ENCODE measurements around the gene TAF1C. TPM values are rescaled to one million over a fixed set of nuclear protein-coding genes. Genes with fewer than 3 reads are reported as not detected.

Gene TAF1C
- total RNA-seq, 1 donor from 2014 or later = 20.9 TPM

- intact Hi-C loops (cut with DNase I) = no loop called here
- DNase-seq (ENCODE audit: low spot score) = no peak
Measured at GRCh38 chr16:84191466-84191865, 4.6 kb upstream of the TAF1C start.

GRCh38 chr16:84190731-84191388 is 4.0 kb upstream of the TAF1C start, which contains the start of gene ADAD2:
Gene ADAD2, plus strand, starts transcription at chr16:84191157. Its CDS starts 74 bp downstream, at chr16:84191231.
- intact Hi-C loops (cut with DNase I) = no loop called here
- DNase-seq (ENCODE audit: low spot score) = no peak

DNA sequence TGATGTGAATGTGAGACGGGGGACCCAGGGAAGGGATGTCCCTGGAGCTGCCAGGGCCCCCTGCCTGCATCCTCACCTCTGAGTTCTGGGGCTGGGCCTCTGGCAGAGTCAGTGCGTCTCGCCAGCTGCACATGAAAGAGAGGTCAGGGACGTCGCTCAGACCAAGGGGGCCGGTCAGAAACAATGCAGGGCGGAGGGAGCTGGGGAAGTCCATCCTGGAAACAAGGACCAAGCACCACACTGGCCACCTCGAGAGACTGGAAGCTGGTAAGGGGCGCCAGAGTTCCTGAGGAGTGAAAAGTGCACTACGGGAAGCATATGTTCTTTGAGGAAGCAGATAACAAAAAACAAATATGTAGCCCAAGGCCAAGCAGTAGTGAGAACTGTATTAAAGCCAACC is 2.1 kb downstream of the TAF1C start:
- no peak for DNase-seq (ENCODE audit: low spot score)
- intact Hi-C loops (cut with DNase I) = loop anchor here (5.0 to 10.0 kb wide), 4 partner anchors 37 to 300 kb away; partner anchors contain the start of genes DNAAF1, HSDL1 and NECAB2

DNA sequence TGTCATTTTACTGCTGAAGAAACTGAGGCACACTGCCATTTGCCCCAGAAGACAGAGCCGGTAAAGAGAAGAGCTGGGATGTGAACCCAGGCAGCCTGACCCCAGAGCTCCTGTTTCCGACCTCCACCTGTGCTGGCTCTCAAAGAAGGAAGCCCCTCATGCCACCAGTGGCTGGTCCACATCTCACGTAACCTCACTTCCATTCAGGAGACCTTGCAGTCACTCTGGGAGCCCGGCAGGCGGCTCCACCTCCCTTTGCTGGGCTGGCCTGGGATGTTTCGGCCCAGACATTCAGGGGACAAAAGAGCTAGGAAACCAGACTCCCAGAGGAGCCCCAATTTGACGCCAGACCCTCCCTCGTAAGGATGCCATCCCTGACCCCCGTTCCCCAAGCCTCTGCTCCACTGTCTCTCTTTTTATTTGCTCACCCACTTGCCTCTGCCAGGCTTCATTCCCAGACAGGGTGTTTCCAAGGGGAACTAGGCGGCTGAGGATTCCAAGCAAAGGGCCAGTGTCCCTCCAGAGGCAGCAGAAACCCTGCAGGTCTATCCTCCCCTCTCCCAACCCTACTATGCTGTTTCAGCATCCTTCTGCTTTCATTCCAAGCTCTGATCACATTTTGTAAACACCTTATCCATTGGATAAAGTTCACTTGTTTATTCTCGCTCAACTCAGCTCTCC is 2.8 kb downstream of the TAF1C start:
- intact Hi-C loops (cut with DNase I) = loop anchor here (5.0 to 10.0 kb wide), 3 partner anchors 37 to 301 kb away; partner anchors contain the start of genes DNAAF1 and HSDL1
- no peak for DNase-seq (ENCODE audit: low spot score)

DNA sequence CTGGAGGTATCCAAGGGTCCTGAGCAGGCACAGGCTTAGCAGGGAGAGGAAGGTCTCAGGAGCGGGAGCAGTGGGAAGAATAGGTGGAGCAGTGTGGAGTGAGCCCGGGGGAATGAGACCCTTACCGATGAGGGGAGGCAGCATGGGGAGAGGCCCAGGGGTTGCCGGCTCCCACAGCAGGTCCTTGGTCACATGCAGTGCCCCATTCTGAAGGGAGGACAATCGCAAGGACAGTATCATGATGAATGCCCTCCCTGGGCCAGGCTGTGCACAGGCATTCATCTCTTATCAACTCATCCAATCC is 3.3 kb downstream of the TAF1C start:
- no peak for DNase-seq (ENCODE audit: low spot score)
- intact Hi-C loops (cut with DNase I) = loop anchor here (5.0 to 10.0 kb wide), 3 partner anchors 36 to 301 kb away; partner anchors contain the start of genes DNAAF1 and HSDL1

DNA sequence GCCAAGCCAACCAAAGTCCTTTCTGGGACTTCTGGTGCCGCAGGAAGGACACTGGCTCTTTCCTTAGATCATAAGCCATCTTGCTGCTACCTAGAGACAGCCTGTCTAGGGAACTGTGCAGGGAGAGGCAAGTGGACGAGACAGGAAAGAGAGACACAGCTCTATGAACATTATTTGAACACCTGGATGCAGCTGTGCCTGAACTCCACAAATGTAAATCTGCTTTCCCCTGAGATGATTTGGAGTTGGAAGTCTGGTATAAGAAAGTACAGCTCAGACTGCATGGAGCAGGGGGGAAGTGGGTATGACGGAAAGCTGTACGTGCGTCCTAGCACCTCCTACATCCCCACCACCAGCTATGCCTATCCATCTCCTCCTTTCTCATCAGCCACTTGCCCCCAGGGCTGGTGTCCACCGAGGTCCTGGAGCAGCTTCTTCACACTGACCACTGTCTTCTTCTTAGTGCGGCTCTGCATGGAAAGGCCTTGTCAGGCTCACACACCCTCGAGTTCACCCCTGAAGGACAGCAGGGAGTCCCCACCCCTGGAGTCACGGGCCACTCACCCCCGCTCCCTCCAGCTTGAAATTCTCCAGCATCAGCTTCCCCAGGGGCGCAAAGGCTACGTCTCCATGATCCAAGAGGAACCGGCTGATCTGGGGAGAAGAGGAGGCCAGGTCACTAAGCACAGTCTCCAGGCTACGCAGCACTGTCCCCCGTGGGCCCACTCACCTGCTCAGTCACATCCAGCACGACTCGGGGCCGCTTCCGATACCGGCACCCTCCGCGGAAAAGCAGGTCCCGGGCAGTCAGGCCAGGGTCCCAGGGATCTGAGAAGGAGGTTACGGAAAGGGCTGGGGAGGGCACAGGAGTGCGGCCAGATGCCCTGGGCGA is 3.9 kb downstream of the TAF1C start:
- intact Hi-C loops (cut with DNase I) = loop anchor here (5.0 to 10.0 kb wide), 3 partner anchors 36 to 302 kb away; partner anchors contain the start of genes DNAAF1 and HSDL1
- no peak for DNase-seq (ENCODE audit: low spot score)

GRCh38 chr16:84182104-84182503 is 4.8 kb downstream of the TAF1C start:
- intact Hi-C loops (cut with DNase I) = loop anchor here (5.0 to 10.0 kb wide), 3 partner anchors 35 to 303 kb away; partner anchors contain the start of genes DNAAF1 and HSDL1
- DNase-seq (ENCODE audit: low spot score) = peak; percentile 67

- peak; percentile 49 for DNase-seq (ENCODE audit: low spot score)
- intact Hi-C loops (cut with DNase I) = loop anchor here (5.0 to 10.0 kb wide), 3 partner anchors 34 to 303 kb away; partner anchors contain the start of genes DNAAF1 and HSDL1
Measured at GRCh38 chr16:84181144-84181915, 5.5 kb downstream of the TAF1C start.

DNA sequence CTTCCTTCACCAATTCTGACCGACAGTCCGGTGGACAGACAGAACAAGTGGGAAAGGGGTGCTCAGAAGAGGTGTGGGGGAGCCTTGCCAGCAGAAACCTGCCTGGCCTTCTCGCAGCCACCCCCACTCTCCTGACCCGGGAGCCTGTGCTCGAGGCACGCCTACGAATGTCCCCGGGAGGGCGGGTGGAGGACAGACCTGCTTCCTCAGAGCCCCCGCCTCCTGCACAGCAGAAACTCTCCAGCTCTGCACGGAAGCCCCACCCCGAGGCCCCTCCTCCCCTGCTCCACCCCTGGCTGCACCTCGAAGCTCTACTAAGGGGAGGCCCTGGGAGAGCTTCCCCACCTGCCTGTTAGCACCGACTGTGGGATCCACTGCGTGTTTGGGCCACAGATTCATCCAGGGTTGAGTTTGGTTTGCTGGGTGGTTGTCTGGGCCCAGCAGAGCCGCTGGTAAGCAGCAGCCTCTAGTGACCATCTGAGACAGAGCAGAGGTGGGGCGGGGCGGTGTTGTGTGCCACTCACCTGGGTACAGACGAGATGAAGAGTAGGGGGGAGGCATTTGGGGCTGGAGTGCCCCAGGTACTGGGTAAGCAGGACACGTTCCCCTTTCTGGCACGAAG is 6.2 kb downstream of the TAF1C start:
- DNase-seq (ENCODE audit: low spot score) = no peak
- intact Hi-C loops (cut with DNase I) = loop anchor here (5.0 to 10.0 kb wide), 3 partner anchors 33 to 304 kb away; partner anchors contain the start of genes DNAAF1 and HSDL1

- intact Hi-C loops (cut with DNase I) = loop anchor here (5.0 to 10.0 kb wide), 4 partner anchors 32 to 305 kb away; partner anchors contain the start of genes DNAAF1 and HSDL1
Measured at GRCh38 chr16:84179612-84180320, 7.1 kb downstream of the TAF1C start.

DNA sequence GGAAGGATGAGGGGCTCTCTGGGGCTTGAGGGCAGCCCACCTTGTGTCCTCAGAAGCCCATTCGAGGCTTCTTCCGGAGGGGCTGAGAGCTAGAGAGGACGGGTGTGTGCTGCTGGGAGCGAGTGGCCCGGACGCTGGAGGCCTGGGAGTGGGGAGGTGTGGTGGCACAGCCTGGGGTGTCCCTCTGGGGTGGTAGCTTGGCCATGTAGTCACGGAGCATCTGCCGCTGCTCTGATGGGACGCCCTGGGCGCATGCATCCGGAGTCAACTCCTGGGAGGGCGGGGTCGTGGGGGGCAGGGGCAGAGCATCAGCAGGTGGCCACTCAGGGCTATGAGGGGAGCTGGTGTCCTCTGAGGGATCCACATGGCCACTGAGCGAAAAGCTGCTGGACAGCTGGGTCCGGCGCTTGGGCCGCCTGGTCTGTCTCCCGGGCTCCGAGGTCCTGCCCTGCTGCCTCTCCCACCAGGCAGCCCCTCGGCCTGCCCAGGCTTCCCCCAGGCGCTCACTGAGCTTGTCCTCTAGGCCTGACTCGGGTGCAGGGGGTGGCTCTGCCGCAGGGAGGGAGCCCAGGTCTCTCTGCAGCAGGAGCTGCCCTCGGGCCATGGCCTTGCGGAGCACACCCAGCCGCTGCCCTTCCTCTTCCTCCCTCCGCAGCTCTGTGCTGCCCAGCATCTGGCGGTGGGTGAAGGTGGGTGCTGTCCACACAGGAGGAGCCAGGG is 7.8 kb downstream of the TAF1C start:
- DNase-seq (ENCODE audit: low spot score) = no peak
- intact Hi-C loops (cut with DNase I) = loop anchor here (5.0 kb wide), 1 partner anchor 222 kb away; no protein-coding TSS in a partner anchor

More at GRCh38 chr16:84179612-84180320, 7.1 kb downstream of the TAF1C start:
- no peak for DNase-seq (ENCODE audit: low spot score)

- intact Hi-C loops (cut with DNase I) = loop anchor here (5.0 kb wide), 1 partner anchor 221 kb away; no protein-coding TSS in a partner anchor
- DNase-seq (ENCODE audit: low spot score) = peak; percentile 63
Measured at GRCh38 chr16:84178146-84178765, 8.6 kb downstream of the TAF1C start.

DNA sequence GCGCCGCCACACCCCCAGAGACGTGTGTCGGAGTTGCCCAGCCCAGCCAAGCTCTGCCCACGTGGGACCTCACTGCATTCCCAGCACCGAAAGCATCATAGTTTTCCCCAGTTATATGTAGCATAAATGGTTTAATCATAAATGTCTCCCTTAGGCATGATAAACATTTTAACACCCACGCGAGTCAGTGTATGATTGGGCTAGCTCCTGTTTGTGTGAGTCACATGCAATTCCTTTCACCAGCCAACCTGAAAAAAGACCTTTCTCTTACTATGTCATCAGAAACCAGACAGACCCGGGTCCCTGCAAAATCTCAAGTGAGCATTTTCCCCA is 9.2 kb downstream of the TAF1C start:
- DNase-seq (ENCODE audit: low spot score) = peak; percentile 38
- intact Hi-C loops (cut with DNase I) = loop anchor here (5.0 kb wide), 1 partner anchor 220 kb away; no protein-coding TSS in a partner anchor

GRCh38 chr16:84176192-84177053 is 10.4 kb downstream of the TAF1C start:
- intact Hi-C loops (cut with DNase I) = loop anchor here (5.0 kb wide), 1 partner anchor 219 kb away; no protein-coding TSS in a partner anchor
- peak; percentile 63 for DNase-seq (ENCODE audit: low spot score)

GRCh38 chr16:84175350-84176081 is 11.3 kb downstream of the TAF1C start:
- intact Hi-C loops (cut with DNase I) = loop anchor here (5.0 kb wide), 1 partner anchor 218 kb away; no protein-coding TSS in a partner anchor
- no peak for DNase-seq (ENCODE audit: low spot score)

All from cardiac septum (tissue), 1 donor.